BJ (cell line): ENCODE measurements around the gene PARP1. TPM values are rescaled to one million over a fixed set of nuclear protein-coding genes. Genes with fewer than 3 reads are reported as not detected.
"Not testable (repeated sequence)": the region's sequence is repeated elsewhere in the genome, so short reads cannot be mapped to it uniquely, and the experiment has no call there.

Experiments
- CTCF ChIA-PET: fragments of 350-600 bp; formaldehyde crosslinking; extraction: SDS; loops from one replicate; lab custom pipeline; 2021; ENCODE audit warnings: antibody characterized with exemption, inconsistent platforms; lab: Yijun Ruan, JAX
- POLR2A ChIA-PET: fragments of 300-600 bp; sonication (Branson Sonifier 250); formaldehyde crosslinking; extraction: SDS; loops from one replicate; lab custom pipeline; 2021; ENCODE audit warnings: antibody characterized with exemption; lab: Charles Lee
- DNase-seq: peaks from one replicate; pipeline ENCODE4 v3.0.0-alpha.2; 2011; ENCODE audit warnings: low read depth
- H3K27me3 ChIP-seq: 2 replicates; pipeline ENCODE4 v1.6.0; 2011; ENCODE audit warnings: low read length; ENCODE audit not compliant: control insufficient read depth, insufficient read depth
- H3K36me3 ChIP-seq: 2 replicates; pipeline ENCODE4 v1.5.1; 2011; ENCODE audit warnings: low read length; ENCODE audit not compliant: control insufficient read depth, insufficient read depth
- H3K4me3 ChIP-seq: 2 replicates; pipeline ENCODE4 v1.5.1; 2011; ENCODE audit warnings: low read depth, mild to moderate bottlenecking, control low read depth, low read length
- CTCF ChIP-seq: IDR thresholded peaks from 2 replicates; pipeline ENCODE4 v1.5.1; 2011; ENCODE audit warnings: low read depth, mild to moderate bottlenecking, control low read depth, inconsistent platforms, low read length, moderate library complexity; ENCODE audit not compliant: insufficient read depth
- polyA plus RNA-seq: library from polyadenylated mRNA; depleted of rRNA; stranded (reverse); fragments of >200 nt; gene quantifications from 2 replicates; pipeline ENCODE4 v1.2.3, GENCODE V29; 2011

The PARP1 gene
- polyA plus RNA-seq, 1 experiment, result 58.7 TPM

DNA sequence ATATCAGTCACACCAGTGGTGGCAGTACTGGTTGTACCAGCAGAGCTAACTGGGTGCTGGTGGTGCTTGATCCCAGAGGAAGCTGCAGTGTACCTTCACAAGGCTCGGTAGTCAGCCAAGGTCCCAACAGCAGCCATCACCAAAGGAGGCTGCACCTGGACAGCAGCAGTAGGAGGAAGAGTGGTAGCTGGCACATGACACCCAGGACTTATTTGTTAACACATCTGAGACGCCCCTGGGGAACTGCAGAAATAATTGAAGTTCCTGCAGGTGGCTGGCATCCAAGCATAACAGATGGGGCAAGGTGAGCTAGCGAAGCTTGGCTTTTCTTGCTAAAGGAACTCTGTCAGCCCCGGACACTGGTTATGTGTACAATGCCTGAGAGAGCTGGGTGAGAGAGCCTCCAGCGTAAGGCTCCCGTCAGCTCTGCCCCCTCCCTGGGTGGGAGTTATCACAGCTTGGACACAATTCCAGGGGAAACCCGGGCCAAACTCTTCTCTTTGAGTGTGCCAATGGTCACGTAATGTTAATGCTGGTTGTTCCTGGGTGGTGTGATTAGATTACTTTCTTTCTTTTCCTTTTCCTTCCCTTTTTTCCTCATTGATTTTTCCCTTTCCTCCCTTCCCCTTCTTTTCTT is 29.1 kb upstream of the PARP1 start:
- no peak for DNase-seq
- ChIA-PET CTCF (interaction anchor here (0.5 to 3.0 kb wide), 2 partner anchors 12 to 31 kb away, joined by 3 to 9 read pairs; no protein-coding TSS in a partner anchor), POLR2A (no interaction called here)
- H3K4me3 ChIP-seq, result no peak overlapping the region
- H3K36me3 ChIP-seq, result no peaks in the 10 kb centered on the region
- H3K27me3 ChIP-seq, result no peaks in the 10 kb centered on the region
- no peak for TF ChIP-seq CTCF

- CTCF ChIA-PET, result interaction anchor here (0.5 to 3.0 kb wide), 2 partner anchors 12 to 32 kb away, joined by 3 to 9 read pairs; no protein-coding TSS in a partner anchor
- POLR2A ChIA-PET, result no interaction called here
- no peak overlapping the region for H3K4me3 ChIP-seq
- no peaks in the 10 kb centered on the region for H3K36me3 ChIP-seq
- H3K27me3 ChIP-seq, result no peaks in the 10 kb centered on the region
- no peak for TF ChIP-seq CTCF
- no peak for DNase-seq
Observed at GRCh38 chr1:226436472-226436854, 28.6 kb upstream of the PARP1 start.

DNA sequence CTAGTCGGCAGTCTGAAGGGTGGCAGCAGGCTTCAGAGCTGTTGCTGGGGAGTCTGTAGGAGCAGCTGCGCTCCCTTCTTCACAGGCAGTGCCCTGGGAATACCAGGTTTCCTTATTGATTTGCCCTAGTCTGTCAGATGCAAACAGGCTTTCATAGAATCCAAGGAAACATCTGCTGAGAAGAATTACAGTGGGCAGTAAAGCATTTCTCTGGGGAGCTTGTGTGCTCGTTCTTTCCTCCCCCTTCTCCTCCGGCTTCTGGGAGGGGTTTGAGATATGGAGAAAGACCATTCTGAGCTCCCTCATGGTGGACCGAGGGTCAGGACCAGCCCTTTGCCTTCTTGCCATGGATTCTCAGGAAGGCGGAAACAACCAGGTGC is 25.4 kb upstream of the PARP1 start:
- Histone ChIP-seq H3K4me3 (no peak overlapping the region), H3K36me3 (no peaks in the 10 kb centered on the region), H3K27me3 (0 out of 2 replicates have a peak, but pooled peaks cover 2% of the 10 kb centered on the region)
- POLR2A ChIA-PET, result no interaction called here
- no peak for TF ChIP-seq CTCF
- no peak for DNase-seq
- CTCF ChIA-PET, result interaction anchor here (0.7 kb wide), 1 partner anchor 26 kb away, joined by 3 read pairs; no protein-coding TSS in a partner anchor

GRCh38 chr1:226432586-226433340 is 24.9 kb upstream of the PARP1 start:
- Histone ChIP-seq H3K4me3 (no peak overlapping the region), H3K36me3 (no peaks in the 10 kb centered on the region), H3K27me3 (0 out of 2 replicates have a peak, but pooled peaks cover 2% of the 10 kb centered on the region)
- DNase-seq, result no peak
- CTCF ChIA-PET, result interaction anchor here (0.7 kb wide), 1 partner anchor 25 kb away, joined by 3 read pairs; no protein-coding TSS in a partner anchor
- TF ChIP-seq CTCF, result no peak
- POLR2A ChIA-PET, result no interaction called here

DNA sequence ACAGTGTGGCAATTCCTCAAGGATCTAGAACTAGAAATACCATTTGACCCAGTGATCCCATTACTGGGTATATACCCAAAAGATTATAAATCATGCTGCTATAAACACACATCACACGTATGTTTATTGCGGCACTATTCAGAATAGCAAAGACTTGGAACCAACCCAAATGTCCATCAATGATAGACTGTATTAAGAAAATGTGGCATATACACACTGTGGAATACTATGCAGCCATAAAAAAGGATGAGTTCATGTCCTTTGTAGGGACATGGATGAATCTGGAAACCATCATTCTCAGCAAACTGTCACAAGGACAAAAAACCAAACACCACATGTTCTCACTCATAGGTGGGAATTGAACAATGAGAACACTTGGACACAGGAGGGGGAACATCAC is 24.0 kb upstream of the PARP1 start:
- H3K27me3 ChIP-seq, DNase-seq, H3K36me3 ChIP-seq, H3K4me3 ChIP-seq, CTCF ChIA-PET, POLR2A ChIA-PET: not testable (repeated sequence)
